H1 (cell line): ENCODE data around the gene EXO1. TPM values are rescaled to one million over a fixed set of nuclear protein-coding genes. Genes with fewer than 3 reads are reported as not detected.

Experiments used
- CTCF ChIA-PET: fragments of 300-600 bp; sonication (Branson Sonifier 250); formaldehyde crosslinking; loops from one replicate; lab custom pipeline; 2021; ENCODE audit not compliant: partially characterized antibody; lab: Charles Lee
- POLR2A ChIA-PET: fragments of 300-600 bp; sonication (Branson Sonifier 250); formaldehyde crosslinking; loops from one replicate; lab custom pipeline; 2021; ENCODE audit warnings: inconsistent platforms; ENCODE audit not compliant: partially characterized antibody; lab: Charles Lee
- DNase-seq, 2 experiments: peaks; one replicate each; pipeline versions ENCODE4 v3.0.0 to v3.0.0-alpha.2; 2010 to 2022; ENCODE audit warnings: low spot score in 2 of 2, low read depth in 1 of 2, mixed read lengths in 1 of 2
- FAIRE-seq: peaks from 2 replicates; lab custom pipeline; 2011; peaks lifted over from hg19 to GRCh38; lab: Jason Lieb, UNC
- H2AFZ ChIP-seq: 2 replicates; pipeline ENCODE4 v1.8.1; 2012; ENCODE audit warnings: low read length, inconsistent platforms
- H2AK5ac ChIP-seq: 2 replicates; pipeline ENCODE4 v1.6.1; 2013; ENCODE audit warnings: low read depth, low read length
- H2BK120ac ChIP-seq: replicated peaks from 2 replicates; pipeline ENCODE3; 2013; ENCODE audit warnings: low read depth, low read length, inconsistent platforms
- H2BK12ac ChIP-seq: 2 replicates; pipeline ENCODE4 v1.6.1; 2013; ENCODE audit warnings: low read depth, low read length
- H2BK15ac ChIP-seq: 2 replicates; pipeline ENCODE4 v1.6.1; 2013; ENCODE audit warnings: low read length
- H2BK20ac ChIP-seq: 2 replicates; pipeline ENCODE4 v1.6.1; 2013; ENCODE audit warnings: low read length
- H2BK5ac ChIP-seq: 2 replicates; pipeline ENCODE4 v1.6.1; 2013; ENCODE audit warnings: low read depth, low read length
- H3K14ac ChIP-seq: 2 replicates; pipeline ENCODE4 v1.6.1; 2013; ENCODE audit warnings: inconsistent platforms; ENCODE audit not compliant: insufficient read length
- H3K18ac ChIP-seq: 2 replicates; pipeline ENCODE4 v1.6.1; 2013; ENCODE audit warnings: low read length; ENCODE audit errors: extremely low read depth
- H3K23ac ChIP-seq: 2 replicates; pipeline ENCODE4 v1.6.1; 2013; ENCODE audit warnings: inconsistent platforms; ENCODE audit not compliant: insufficient read length
- H3K23me2 ChIP-seq: 2 replicates; pipeline ENCODE4 v1.6.1; 2013; ENCODE audit warnings: low read depth, low read length
- H3K27ac ChIP-seq: 2 replicates; pipeline ENCODE4 v1.6.1; 2011; ENCODE audit warnings: low read depth, low read length, inconsistent platforms
- H3K27me3 ChIP-seq, 4 experiments: replicated peaks in 1 of 4; 1 replicate in 1 of 4; 2 replicates in 3 of 4; pipeline versions ENCODE4 v1.6.1 to v1.8.1; 2011 to 2013; ENCODE audit warnings: low read length in 3 of 4, mild to moderate bottlenecking in 3 of 4, inconsistent platforms in 2 of 4, mixed read lengths in 2 of 4, moderate library complexity in 1 of 4; ENCODE audit not compliant: control insufficient read depth in 3 of 4, insufficient read depth in 3 of 4; ENCODE audit errors: extremely low read depth in 1 of 4
- H3K36me3 ChIP-seq, 4 experiments: 2 replicates each; pipeline versions ENCODE4 v1.6.1 to v1.8.1; 2011 to 2013; ENCODE audit warnings: mild to moderate bottlenecking in 4 of 4, low read length in 3 of 4, moderate library complexity in 2 of 4, control low read depth in 1 of 4, inconsistent platforms in 1 of 4; ENCODE audit not compliant: insufficient read depth in 4 of 4, control insufficient read depth in 2 of 4
- H3K4ac ChIP-seq: replicated peaks from 2 replicates; pipeline ENCODE3; 2013; ENCODE audit warnings: low read length, low read depth, mixed read lengths, inconsistent platforms; ENCODE audit not compliant: insufficient read length
- H3K4me1 ChIP-seq, 4 experiments: replicated peaks in 1 of 4; 1 replicate in 1 of 4; 2 replicates in 3 of 4; pipeline versions ENCODE4 v1.6.1 to v1.8.1; 2011 to 2013; ENCODE audit warnings: low read length in 3 of 4, inconsistent platforms in 2 of 4, mixed read lengths in 1 of 4; ENCODE audit not compliant: insufficient read depth in 4 of 4, control insufficient read depth in 3 of 4
- H3K4me2 ChIP-seq, 2 experiments: 2 replicates each; pipeline versions ENCODE4 v1.6.1 to v1.8.1; 2011 to 2013; ENCODE audit warnings: low read depth in 2 of 2, low read length in 2 of 2, control low read depth in 1 of 2, inconsistent platforms in 1 of 2, mild to moderate bottlenecking in 1 of 2; ENCODE audit not compliant: insufficient read depth in 1 of 2
- H3K4me3 ChIP-seq, 4 experiments: fragments of 200-600, 300-600 bp in 1 of 4; sonication (generic), shearing (Covaris generic), sonication (Bioruptor Twin) in 1 of 4; 2 replicates each; pipeline versions ENCODE4 v1.5.1 to v1.8.1; 2011 to 2016; ENCODE audit warnings: low read length in 4 of 4, low read depth in 3 of 4, control low read depth in 2 of 4, inconsistent platforms in 2 of 4, mild to moderate bottlenecking in 2 of 4, mixed read lengths in 1 of 4, moderate library complexity in 1 of 4; ENCODE audit not compliant: insufficient read depth in 2 of 4; ENCODE audit errors: extremely low read depth in 1 of 4
- H3K56ac ChIP-seq: replicated peaks from 2 replicates; pipeline ENCODE3; 2013; ENCODE audit warnings: low read depth, mild to moderate bottlenecking, mixed read lengths, low read length, inconsistent platforms; ENCODE audit not compliant: insufficient read length
- H3K79me1 ChIP-seq: 2 replicates; pipeline ENCODE4 v1.6.1; 2013; ENCODE audit warnings: low read depth, low read length, control low read depth
- H3K79me2 ChIP-seq, 2 experiments: 2 replicates each; pipeline versions ENCODE4 v1.6.1 to v1.8.1; 2012 to 2013; ENCODE audit warnings: low read length in 2 of 2, mild to moderate bottlenecking in 2 of 2, inconsistent platforms in 1 of 2; ENCODE audit not compliant: insufficient read depth in 2 of 2, control insufficient read depth in 1 of 2
- H3K9ac ChIP-seq, 4 experiments: replicated peaks in 1 of 4; 1 replicate in 1 of 4; 2 replicates in 3 of 4; pipeline versions ENCODE4 v1.6.1 to v1.8.1; 2011 to 2013; ENCODE audit warnings: low read depth in 3 of 4, low read length in 3 of 4, control low read depth in 2 of 4, mild to moderate bottlenecking in 2 of 4, moderate library complexity in 2 of 4, inconsistent platforms in 1 of 4; ENCODE audit errors: extremely low read depth in 1 of 4
- H3K9me3 ChIP-seq, 2 experiments: 2 replicates each; pipeline versions ENCODE4 v1.6.1 to v1.8.1; 2012 to 2013; ENCODE audit warnings: mild to moderate bottlenecking in 2 of 2, moderate library complexity in 2 of 2, control low read depth in 1 of 2, inconsistent platforms in 1 of 2, low read depth in 1 of 2, low read length in 1 of 2, mixed read lengths in 1 of 2; ENCODE audit not compliant: insufficient read depth in 2 of 2
- H4K20me1 ChIP-seq, 2 experiments: replicated peaks in 1 of 2; 2 replicates each; pipeline versions ENCODE3 to v1.8.1; 2011 to 2013; ENCODE audit warnings: inconsistent platforms in 2 of 2, low read length in 2 of 2, mild to moderate bottlenecking in 1 of 2; ENCODE audit not compliant: insufficient read depth in 2 of 2, control insufficient read depth in 1 of 2
- H4K5ac ChIP-seq: 2 replicates; pipeline ENCODE4 v1.6.1; 2013; ENCODE audit warnings: low read length, low read depth, mixed read lengths, inconsistent platforms; ENCODE audit not compliant: insufficient read length
- H4K8ac ChIP-seq: 2 replicates; pipeline ENCODE4 v1.8.0; 2013; ENCODE audit warnings: mild to moderate bottlenecking, moderate library complexity, low read length, inconsistent platforms; ENCODE audit not compliant: insufficient read depth; ENCODE audit errors: extremely low read depth
- H4K91ac ChIP-seq: replicated peaks from 2 replicates; pipeline ENCODE3; 2013; ENCODE audit warnings: low read length, mixed read lengths, inconsistent platforms; ENCODE audit not compliant: insufficient read length
- ATF3 ChIP-seq: IDR thresholded peaks from 2 replicates; pipeline ENCODE4 v1.6.1; 2011; ENCODE audit warnings: low read depth, mild to moderate bottlenecking, low read length; ENCODE audit not compliant: insufficient read depth
- CBX5 ChIP-seq: fragments of 300-800, 300-1000 bp; sonication (generic); IDR thresholded peaks from 2 replicates; pipeline ENCODE4 v1.7.1; 2016; ENCODE audit warnings: antibody characterized with exemption, low read length, low read depth
- FOSL1 ChIP-seq: IDR thresholded peaks from 2 replicates; pipeline ENCODE4 v1.6.1; 2011; ENCODE audit warnings: mild to moderate bottlenecking, low read depth, low read length, moderate library complexity; ENCODE audit not compliant: insufficient read depth
- KDM4A ChIP-seq: IDR thresholded peaks from one replicate; pipeline ENCODE4 v1.7.1; 2012; ENCODE audit warnings: low read depth, mild to moderate bottlenecking, moderate library complexity, low read length, inconsistent platforms; ENCODE audit not compliant: severe bottlenecking
- MAFK ChIP-seq: IDR thresholded peaks from 2 replicates; pipeline ENCODE4 v1.6.1; 2012; ENCODE audit warnings: low read depth, mild to moderate bottlenecking, improper control_type of control experiment, low read length
- NANOG ChIP-seq: IDR thresholded peaks from 2 replicates; pipeline ENCODE4 v1.6.1; 2011; ENCODE audit warnings: low read length, low read depth, mild to moderate bottlenecking, inconsistent platforms; ENCODE audit not compliant: insufficient read depth, poor library complexity, severe bottlenecking
- NRF1 ChIP-seq: IDR thresholded peaks from 2 replicates; pipeline ENCODE4 v1.6.1; 2011; ENCODE audit warnings: mild to moderate bottlenecking, low read depth, low read length, improper control_type of control experiment
- SIRT6 ChIP-seq: IDR thresholded peaks from one replicate; pipeline ENCODE4 v1.7.1; 2012; ENCODE audit warnings: low read length, inconsistent platforms
- SP1 ChIP-seq: IDR thresholded peaks from 2 replicates; pipeline ENCODE4 v1.6.1; 2011; ENCODE audit warnings: low read depth, low read length
- ZNF274 ChIP-seq: IDR thresholded peaks from 2 replicates; pipeline ENCODE4 v1.7.0; 2012; ENCODE audit warnings: low read length, borderline replicate concordance; ENCODE audit errors: extremely low read depth
- WGBS, 2 experiments: shearing (Covaris generic) in 1 of 2; methylation state at CpG; one replicate each; pipeline versions ENCODE4 v1.1.6 to v1.1.7; 2013 to 2015; ENCODE audit warnings: low lambda C conversion rate in 2 of 2, mixed read lengths in 2 of 2, inconsistent platforms in 1 of 2, low coverage in 1 of 2, missing lambda C conversion rate in 1 of 2; ENCODE audit not compliant: insufficient replicate concordance in 2 of 2, insufficient coverage in 1 of 2, insufficient read length in 1 of 2; ENCODE audit errors: extremely low coverage in 1 of 2, missing lambda C conversion rate in 1 of 2; 5-methylcytosine and 5-hydroxymethylcytosine counted together
- polyA plus RNA-seq, 7 experiments: library from polyadenylated mRNA; depleted of rRNA in 3 of 7; stranded (reverse) in 5 of 7; unstranded in 2 of 7; fragments of >200 nt in 5 of 7; fragments of 200-250 nt in 2 of 7; gene quantifications; 1 replicate in 5 of 7; 2 replicates in 1 of 7; 4 replicates in 1 of 7; pipeline versions ENCODE4 v1.2.1 to v1.2.3, GENCODE V29; 2011 to 2013; ENCODE audit warnings: missing spikeins in 2 of 7, mixed read lengths in 2 of 7
- total RNA-seq: library from RNA; stranded (reverse); fragmentation: NEBNext Ultra II Directional; extraction: Animal tissue kit (Norgen Biotek cat#: 25700); gene quantifications from 2 replicates; pipeline ENCODE4 v1.2.1, GENCODE V29; 2021

The EXO1 gene
- total and polyA plus RNA-seq, 2 of the 8 experiments (the other 6 are each of a cell fraction or from before 2014, with no cell fraction given), result 9.2 to 43.0 TPM

- H2AFZ ChIP-seq, result no peak overlapping the region
- POLR2A ChIA-PET, result interaction anchor here (0.6 to 0.7 kb wide), 2 partner anchors 198 to 310 kb away, joined by 3 read pairs; no protein-coding TSS in a partner anchor
These were observed 46.0 kb downstream of the EXO1 start for GRCh38 chr1:241894016-241894415.

More at GRCh38 chr1:241894016-241894415, 46.0 kb downstream of the EXO1 start:
- H3K79me2 ChIP-seq, result no peaks in the 10 kb centered on the region
- H3K4me3 ChIP-seq, result no peak overlapping the region
- no peak for FAIRE-seq
- TF ChIP-seq CBX5 (no peak), NRF1 (no peak), ZNF274 (no peak), FOSL1 (no peak), NANOG (no peak), SIRT6 (no peak), KDM4A (no peak), MAFK (no peak), SP1 (no peak), ATF3 (no peak)
- TF ChIP-seq, all 59 proteins: peak for 0
- Histone ChIP-seq H4K5ac (no peak overlapping the region), H3K79me1 (no peaks in the 10 kb centered on the region), H3K9ac (no peak overlapping the region), H3K36me3 (peaks cover 0 to 12% (median 5%) of the 10 kb centered on the region in 4 experiments; a peak in 4 of 8 replicates), H3K56ac (no peak overlapping the region), H3K27me3 (no peaks in the 10 kb centered on the region), H2BK20ac (no peak overlapping the region), H2BK120ac (no peak overlapping the region), H3K4ac (no peak overlapping the region), H2BK5ac (no peak overlapping the region), H4K8ac (no peak overlapping the region), H3K23ac (no peak overlapping the region), H3K9me3 (no peaks in the 10 kb centered on the region), H3K14ac (no peak overlapping the region), H4K91ac (no peak overlapping the region), H2BK15ac (no peak overlapping the region), H3K4me1 (no peaks in the 10 kb centered on the region), H2AK5ac (no peak overlapping the region), H3K23me2 (no peaks in the 10 kb centered on the region), H3K4me2 (no peak overlapping the region), H3K18ac (no peak overlapping the region), H4K20me1 (no peaks in the 10 kb centered on the region), H3K27ac (no peak overlapping the region), H2BK12ac (no peak overlapping the region)
- CTCF ChIA-PET, result interaction anchor here (0.9 to 6.2 kb wide), 6 partner anchors 9 to 125 kb away, joined by 3 to 71 read pairs (median 11); partner anchors contain the start of gene MAP1LC3C
- no peak for DNase-seq
- WGBS, 2 experiments, result 75% methylated on average over 3 of the region's 3 CpGs; no CpG with 5 or more reads in 1 of the 2 experiments
